HG03139 (cell line): ENCODE data around the gene S100A4.
"Not testable (repeated sequence)": the region's sequence is repeated elsewhere in the genome, so short reads cannot be mapped to it uniquely, and the experiment has no call there.

Experiments
- ATAC-seq: cut with Tn5 transposase; IDR thresholded peaks from one replicate; pipeline ENCODE4 v1.9.1; 2021; ENCODE audit not compliant: unreplicated experiment

Gene S100A4

GRCh38 chr1:153535242-153536011 lies 10.2 kb downstream of the S100A4 start, which contains the start of gene S100A6:
Gene S100A6 (minus strand): TSS chr1:153535991. CDS start chr1:153535339, 652 bp downstream.
- ATAC-seq: no peak

GRCh38 chr1:153534925-153535241 lies 10.7 kb downstream of the S100A4 start:
- ATAC-seq: no peak

- ATAC-seq: no peak
Observed at GRCh38 chr1:153534226-153534924, 11.2 kb downstream of the S100A4 start.

- no peak for ATAC-seq
Observed at GRCh38 chr1:153533689-153534201, 11.9 kb downstream of the S100A4 start.

GRCh38 chr1:153532769-153533599 lies 12.6 kb downstream of the S100A4 start:
- no peak for ATAC-seq

GRCh38 chr1:153532181-153532580 lies 13.4 kb downstream of the S100A4 start:
- no peak for ATAC-seq

GRCh38 chr1:153531638-153532037 lies 14.0 kb downstream of the S100A4 start:
- ATAC-seq: no peak

GRCh38 chr1:153527683-153528040 lies 17.9 kb downstream of the S100A4 start:
- no peak for ATAC-seq

GRCh38 chr1:153527023-153527682 lies 18.5 kb downstream of the S100A4 start:
- ATAC-seq: no peak

- ATAC-seq: no peak
Observed at GRCh38 chr1:153526132-153526543, 19.5 kb downstream of the S100A4 start.

- ATAC-seq: no peak
Observed at GRCh38 chr1:153525088-153525728, 20.4 kb downstream of the S100A4 start.

GRCh38 chr1:153522353-153523048 lies 23.1 kb downstream of the S100A4 start:
- not testable (repeated sequence) for ATAC-seq

- ATAC-seq: not testable (repeated sequence)
Observed at GRCh38 chr1:153521808-153522207, 23.8 kb downstream of the S100A4 start.

GRCh38 chr1:153520818-153521476 lies 24.7 kb downstream of the S100A4 start:
- no peak for ATAC-seq

- ATAC-seq: not testable (repeated sequence)
Observed at GRCh38 chr1:153520137-153520691, 25.4 kb downstream of the S100A4 start.

GRCh38 chr1:153519242-153519641 lies 26.4 kb downstream of the S100A4 start:
- no peak for ATAC-seq

- no peak for ATAC-seq
Observed at GRCh38 chr1:153515504-153516394, 29.9 kb downstream of the S100A4 start.

GRCh38 chr1:153513666-153514065 lies 31.9 kb downstream of the S100A4 start:
- no peak for ATAC-seq
